OCI-LY3 (cell line): ENCODE measurements around the gene OSBPL6.

Experiments
- H2AFZ ChIP-seq: fragments of 200-600, 300-600 bp; shearing (Covaris generic); 2 replicates; pipeline ENCODE4 v1.6.0; 2014; ENCODE audit warnings: antibody characterized with exemption, low read depth, low read length
- H3K27ac ChIP-seq: fragments of 200-600, 300-600 bp; sonication (generic); 2 replicates; pipeline ENCODE4 v1.5.1; 2014; ENCODE audit warnings: mild to moderate bottlenecking, low read length, moderate library complexity, mixed read lengths
- H3K27me3 ChIP-seq: fragments of 200-600, 300-600 bp; sonication (generic); 2 replicates; pipeline ENCODE4 v1.6.1; 2014; ENCODE audit warnings: low read depth, low read length, mixed read lengths
- H3K36me3 ChIP-seq: fragments of 200-600, 300-600 bp; sonication (generic); replicated peaks from 2 replicates; pipeline ENCODE3; 2014; ENCODE audit warnings: low read depth, low read length, mixed read lengths
- H3K4me1 ChIP-seq: fragments of 300-600, 200-600 bp; sonication (generic); 2 replicates; pipeline ENCODE4 v1.6.1; 2014; ENCODE audit warnings: low read length, mixed read lengths
- H3K4me2 ChIP-seq: fragments of 200-600, 300-600 bp; sonication (generic); 2 replicates; pipeline ENCODE4 v1.6.1; 2014; ENCODE audit warnings: low read length, mixed read lengths
- H3K4me3 ChIP-seq: fragments of 300-600, 200-600 bp; sonication (generic); 2 replicates; pipeline ENCODE4 v1.5.1; 2014; ENCODE audit warnings: antibody characterized with exemption, mild to moderate bottlenecking, low read length, moderate library complexity
- H3K79me2 ChIP-seq: fragments of 300-600, 200-600 bp; shearing (Covaris generic); 2 replicates; pipeline ENCODE4 v1.6.1; 2014; ENCODE audit warnings: mild to moderate bottlenecking, low read length, mixed read lengths
- H3K9ac ChIP-seq: fragments of 300-600, 200-600 bp; shearing (Covaris generic); 2 replicates; pipeline ENCODE4 v1.6.0; 2014; ENCODE audit warnings: mild to moderate bottlenecking, low read length, moderate library complexity
- H3K9me3 ChIP-seq: fragments of 200-600, 300-600 bp; shearing (Covaris generic); 2 replicates; pipeline ENCODE4 v1.6.1; 2014; ENCODE audit warnings: low read length, mixed read lengths; ENCODE audit not compliant: insufficient read depth
- H4K20me1 ChIP-seq: fragments of 200-600, 300-600 bp; sonication (generic); 2 replicates; pipeline ENCODE4 v1.6.1; 2016; ENCODE audit warnings: low read length, mixed read lengths; ENCODE audit not compliant: insufficient read depth
- EZH2phosphoT487 ChIP-seq: fragments of 200-600 bp; shearing (Covaris generic); IDR thresholded peaks from 2 replicates; pipeline ENCODE4 v1.6.1; 2018; ENCODE audit warnings: antibody characterized with exemption, mixed run types, low read depth
- TF ChIP-seq, protein P1 (sequence below): fragments of 200-600, 300-600 bp; sonication (generic); IDR thresholded peaks from 2 replicates; pipeline ENCODE4 v1.5.1; 2014; ENCODE audit warnings: antibody characterized with exemption, low read length, low read depth

OSBPL6 gene

GRCh38 chr2:178264211-178264610 lies 69.9 kb downstream of the OSBPL6 start:
- Histone ChIP-seq H2AFZ (no peak overlapping the region), H3K79me2 (no peaks in the 10 kb centered on the region), H3K27ac (no peak overlapping the region), H4K20me1 (no peaks in the 10 kb centered on the region), H3K4me3 (no peak overlapping the region), H3K36me3 (no peaks in the 10 kb centered on the region), H3K4me1 (no peaks in the 10 kb centered on the region), H3K9ac (no peak overlapping the region), H3K9me3 (no peaks in the 10 kb centered on the region), H3K27me3 (no peaks in the 10 kb centered on the region), H3K4me2 (no peak overlapping the region)
- TF ChIP-seq, protein P1, sequence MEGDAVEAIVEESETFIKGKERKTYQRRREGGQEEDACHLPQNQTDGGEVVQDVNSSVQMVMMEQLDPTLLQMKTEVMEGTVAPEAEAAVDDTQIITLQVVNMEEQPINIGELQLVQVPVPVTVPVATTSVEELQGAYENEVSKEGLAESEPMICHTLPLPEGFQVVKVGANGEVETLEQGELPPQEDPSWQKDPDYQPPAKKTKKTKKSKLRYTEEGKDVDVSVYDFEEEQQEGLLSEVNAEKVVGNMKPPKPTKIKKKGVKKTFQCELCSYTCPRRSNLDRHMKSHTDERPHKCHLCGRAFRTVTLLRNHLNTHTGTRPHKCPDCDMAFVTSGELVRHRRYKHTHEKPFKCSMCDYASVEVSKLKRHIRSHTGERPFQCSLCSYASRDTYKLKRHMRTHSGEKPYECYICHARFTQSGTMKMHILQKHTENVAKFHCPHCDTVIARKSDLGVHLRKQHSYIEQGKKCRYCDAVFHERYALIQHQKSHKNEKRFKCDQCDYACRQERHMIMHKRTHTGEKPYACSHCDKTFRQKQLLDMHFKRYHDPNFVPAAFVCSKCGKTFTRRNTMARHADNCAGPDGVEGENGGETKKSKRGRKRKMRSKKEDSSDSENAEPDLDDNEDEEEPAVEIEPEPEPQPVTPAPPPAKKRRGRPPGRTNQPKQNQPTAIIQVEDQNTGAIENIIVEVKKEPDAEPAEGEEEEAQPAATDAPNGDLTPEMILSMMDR, result no peak

DNA sequence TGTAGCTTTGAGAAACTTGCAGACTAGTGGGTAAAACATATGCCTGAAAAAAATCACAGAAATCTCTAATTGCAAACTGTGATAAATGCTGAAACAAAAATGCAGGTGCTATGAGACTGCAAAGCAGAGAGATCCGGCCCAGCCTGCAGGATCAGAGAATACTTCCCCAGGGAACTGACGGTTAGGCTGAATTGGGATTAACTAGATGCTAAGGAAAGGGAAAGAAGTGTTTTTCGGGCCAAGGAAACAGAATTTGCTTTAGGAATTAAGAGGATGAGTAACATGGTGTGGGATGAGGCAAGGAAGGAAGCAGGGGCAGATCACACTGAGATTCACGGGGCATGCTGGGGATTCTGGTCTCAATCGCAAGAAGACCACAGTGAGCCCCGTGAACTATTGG lies 71.5 kb downstream of the OSBPL6 start:
- no peak overlapping the region for H3K4me2 ChIP-seq
- no peaks in the 10 kb centered on the region for H4K20me1 ChIP-seq
- TF ChIP-seq, protein P1, result no peak
- TF ChIP-seq EZH2phosphoT487, result no peak
- no peaks in the 10 kb centered on the region for H3K27me3 ChIP-seq
- H3K36me3 ChIP-seq, result no peaks in the 10 kb centered on the region
- no peaks in the 10 kb centered on the region for H3K79me2 ChIP-seq
- H2AFZ ChIP-seq, result no peak overlapping the region; the same call in 1 of the 2 replicates
- no peak overlapping the region for H3K27ac ChIP-seq
- H3K4me1 ChIP-seq, result no peaks in the 10 kb centered on the region
- no peaks in the 10 kb centered on the region for H3K9me3 ChIP-seq
- H3K4me3 ChIP-seq, result no peak overlapping the region
- H3K9ac ChIP-seq, result no peak overlapping the region

GRCh38 chr2:178266445-178266844 lies 72.1 kb downstream of the OSBPL6 start:
- Histone ChIP-seq H3K27me3 (no peaks in the 10 kb centered on the region), H3K4me2 (no peak overlapping the region), H3K4me1 (no peaks in the 10 kb centered on the region), H3K4me3 (no peak overlapping the region), H3K9me3 (no peaks in the 10 kb centered on the region), H3K36me3 (no peaks in the 10 kb centered on the region), H3K9ac (no peak overlapping the region), H2AFZ (no peak overlapping the region), H3K27ac (no peak overlapping the region), H4K20me1 (no peaks in the 10 kb centered on the region), H3K79me2 (no peaks in the 10 kb centered on the region)
- no peak for TF ChIP-seq EZH2phosphoT487

- H2AFZ ChIP-seq, result no peak overlapping the region
- H3K9me3 ChIP-seq, result no peaks in the 10 kb centered on the region
- H3K9ac ChIP-seq, result no peak overlapping the region
- no peak overlapping the region for H3K4me2 ChIP-seq
- no peaks in the 10 kb centered on the region for H3K79me2 ChIP-seq
- H3K36me3 ChIP-seq, result no peaks in the 10 kb centered on the region
- no peak overlapping the region for H3K27ac ChIP-seq
- H3K27me3 ChIP-seq, result no peaks in the 10 kb centered on the region
- H3K4me1 ChIP-seq, result no peaks in the 10 kb centered on the region
- no peaks in the 10 kb centered on the region for H4K20me1 ChIP-seq
- no peak overlapping the region for H3K4me3 ChIP-seq
- no peak for TF ChIP-seq EZH2phosphoT487
- TF ChIP-seq, protein P1, result no peak
These were observed 73.3 kb downstream of the OSBPL6 start for GRCh38 chr2:178267660-178268059.

DNA sequence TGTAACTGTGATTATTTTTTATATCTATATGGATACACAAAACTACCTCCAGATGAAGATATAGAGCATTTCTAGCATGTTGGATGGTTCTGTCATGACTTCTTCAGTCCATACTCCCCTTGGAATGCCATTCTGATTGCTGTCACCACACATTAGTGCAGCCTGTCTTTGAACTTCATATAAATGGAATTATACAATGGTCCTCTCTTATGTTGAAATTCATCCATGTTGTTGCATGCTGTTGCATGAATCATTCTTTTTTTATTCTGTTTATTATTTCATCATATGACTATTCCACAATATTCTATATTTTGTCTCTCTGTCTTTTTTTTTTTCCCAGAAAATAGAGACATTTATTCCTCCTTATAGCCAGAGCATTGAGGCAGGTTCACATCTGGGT lies 74.1 kb downstream of the OSBPL6 start:
- Histone ChIP-seq H3K4me3 (no peak overlapping the region), H3K36me3 (no peaks in the 10 kb centered on the region), H3K4me2 (no peak overlapping the region), H3K27ac (no peak overlapping the region), H3K9me3 (no peaks in the 10 kb centered on the region), H3K9ac (no peak overlapping the region), H2AFZ (no peak overlapping the region), H4K20me1 (no peaks in the 10 kb centered on the region), H3K4me1 (no peaks in the 10 kb centered on the region), H3K79me2 (no peaks in the 10 kb centered on the region), H3K27me3 (no peaks in the 10 kb centered on the region)
- TF ChIP-seq, protein P1, result no peak
- no peak for TF ChIP-seq EZH2phosphoT487
